Endodermal cell (in vitro differentiated cells): ENCODE results near the gene ARL15. TPM values are rescaled to one million over a fixed set of nuclear protein-coding genes. Genes with fewer than 3 reads are reported as not detected.

Experiments
- DNase-seq: peaks from one replicate; pipeline ENCODE4 v3.0.0-alpha.2; 2017
- H3K27ac ChIP-seq: 2 replicates; pipeline ENCODE4 v1.5.1; 2013; ENCODE audit warnings: mild to moderate bottlenecking, low read depth, low read length, moderate library complexity
- H3K27me3 ChIP-seq: 2 replicates; pipeline ENCODE4 v1.6.1; 2013; ENCODE audit warnings: mild to moderate bottlenecking, low read length, moderate library complexity; ENCODE audit not compliant: insufficient read depth, control insufficient read depth, poor library complexity, severe bottlenecking
- H3K36me3 ChIP-seq: 2 replicates; pipeline ENCODE4 v1.7.0; 2013; ENCODE audit warnings: mild to moderate bottlenecking, low read length, moderate library complexity; ENCODE audit not compliant: control insufficient read depth, insufficient read depth
- H3K4me1 ChIP-seq: one replicate; pipeline ENCODE4 v1.7.0; 2013; ENCODE audit warnings: low read length; ENCODE audit not compliant: control insufficient read depth, insufficient read depth
- H3K4me3 ChIP-seq: 2 replicates; pipeline ENCODE4 v1.5.1; 2013; ENCODE audit warnings: mild to moderate bottlenecking, low read length, moderate library complexity
- H3K9ac ChIP-seq: 2 replicates; pipeline ENCODE4 v1.6.1; 2013; ENCODE audit warnings: mild to moderate bottlenecking, low read length, moderate library complexity; ENCODE audit not compliant: poor library complexity, severe bottlenecking; ENCODE audit errors: extremely low read depth
- H3K9me3 ChIP-seq: 2 replicates; pipeline ENCODE4 v1.6.1; 2013; ENCODE audit warnings: mild to moderate bottlenecking, low read length, moderate library complexity; ENCODE audit not compliant: control insufficient read depth
- H3K27ac Mint-ChIP-seq: 2 replicates; pipeline ENCODE4 v1.8.0; 2020; ENCODE audit warnings: mixed read lengths
- H3K27me3 Mint-ChIP-seq: 2 replicates; pipeline ENCODE4 v1.8.0; 2021; ENCODE audit warnings: mild to moderate bottlenecking, mixed read lengths; ENCODE audit not compliant: insufficient read depth
- H3K36me3 Mint-ChIP-seq: 2 replicates; pipeline ENCODE4 v1.8.0; 2020; ENCODE audit warnings: low read depth, mixed read lengths
- H3K4me1 Mint-ChIP-seq: 2 replicates; pipeline ENCODE4 v1.8.0; 2020; ENCODE audit warnings: mixed read lengths
- H3K4me3 Mint-ChIP-seq: 2 replicates; pipeline ENCODE4 v1.8.0; 2020; ENCODE audit warnings: mild to moderate bottlenecking, moderate library complexity, mixed read lengths
- H3K9me3 Mint-ChIP-seq: 2 replicates; pipeline ENCODE4 v1.8.0; 2020; ENCODE audit warnings: mild to moderate bottlenecking, mixed read lengths
- CTCF ChIP-seq: fragments of 200-600 bp; sonication (generic); conservative IDR thresholded peaks from 2 replicates; pipeline ENCODE4 v1.5.0; 2021; ENCODE audit warnings: antibody characterized with exemption, mild to moderate bottlenecking
- WGBS, 2 experiments: methylation state at CpG; one replicate each; pipeline versions ENCODE4 v1.1.5 to v1.1.7; 2013; ENCODE audit warnings: missing lambda C conversion rate in 2 of 2, mixed read lengths in 1 of 2; ENCODE audit not compliant: insufficient coverage in 1 of 2, insufficient read length in 1 of 2; 5-methylcytosine and 5-hydroxymethylcytosine counted together
- total RNA-seq, 2 donors: library from RNA; stranded (reverse); fragmentation: NEBNext Ultra II Directional in 1 of 2; extraction: Animal tissue kit (Norgen Biotek cat#: 25700) in 1 of 2; gene quantifications; 2 replicates in 1 of 2; 3 replicates in 1 of 2; pipeline ENCODE4 v1.2.1, GENCODE V29; 2021

ARL15 gene
- total RNA-seq, 2 donors from 2014 or later, result 23.3 to 24.0 TPM

- 86 to 88% methylated on average over 1 to 2 of the region's 2 CpGs for WGBS, 2 experiments
- no peaks in the 10 kb centered on the region for H3K36me3 ChIP-seq
- no peaks in the 10 kb centered on the region for H3K9me3 ChIP-seq
- no peak for TF ChIP-seq CTCF
- H3K27ac ChIP-seq, result no peak overlapping the region
- H3K9ac ChIP-seq, result no peak overlapping the region
- Mint-ChIP-seq H3K36me3 (peaks cover 5% of the 10 kb centered on the region), H3K4me1 (peaks cover 2% of the 10 kb centered on the region), H3K27me3 (no peaks in the 10 kb centered on the region), H3K27ac (no peak overlapping the region), H3K9me3 (no peaks in the 10 kb centered on the region), H3K4me3 (no peak overlapping the region)
- DNase-seq, result no peak
- H3K4me3 ChIP-seq, result no peak overlapping the region
- no peaks in the 10 kb centered on the region for H3K27me3 ChIP-seq
- H3K4me1 ChIP-seq, result no peaks in the 10 kb centered on the region
Measured at GRCh38 chr5:54086191-54086590, 224.2 kb downstream of the ARL15 start.

DNA sequence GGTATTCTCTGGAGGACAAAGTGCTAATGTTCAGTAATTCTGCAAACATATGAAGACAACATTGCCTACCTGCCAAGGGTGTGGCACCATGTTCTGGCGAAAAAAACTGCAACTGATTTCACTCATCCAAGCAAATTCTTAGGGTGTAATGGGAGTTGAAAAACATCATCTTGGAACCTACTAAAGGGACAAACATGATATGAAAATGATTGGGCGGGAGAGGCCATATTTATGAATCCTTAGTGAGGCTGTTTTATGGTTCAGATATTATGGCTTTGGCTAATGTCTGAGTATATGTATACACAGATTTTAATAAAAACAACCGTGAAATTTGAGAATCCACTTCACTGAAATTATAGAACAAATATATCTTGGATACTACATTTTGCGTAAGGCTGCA, 225.7 kb downstream of the ARL15 start:
- DNase-seq, result no peak
- H3K4me1 Mint-ChIP-seq, result peaks cover 2% of the 10 kb centered on the region
- no peaks in the 10 kb centered on the region for H3K36me3 ChIP-seq
- no peak overlapping the region for H3K4me3 ChIP-seq
- WGBS, 2 experiments, result 92 to 94% methylated on average over 2 to 4 of the region's 4 CpGs
- H3K4me3 Mint-ChIP-seq, result no peak overlapping the region
- H3K4me1 ChIP-seq, result no peaks in the 10 kb centered on the region
- H3K9ac ChIP-seq, result no peak overlapping the region
- TF ChIP-seq CTCF, result no peak
- no peaks in the 10 kb centered on the region for H3K9me3 ChIP-seq
- peaks cover 6% of the 10 kb centered on the region for H3K36me3 Mint-ChIP-seq
- H3K27me3 Mint-ChIP-seq, result no peaks in the 10 kb centered on the region
- no peaks in the 10 kb centered on the region for H3K27me3 ChIP-seq
- no peak overlapping the region for H3K27ac Mint-ChIP-seq
- H3K9me3 Mint-ChIP-seq, result no peaks in the 10 kb centered on the region
- no peak overlapping the region for H3K27ac ChIP-seq

- no peak for DNase-seq
- Mint-ChIP-seq H3K27ac (no peak overlapping the region), H3K4me3 (no peak overlapping the region), H3K36me3 (peaks cover 6% of the 10 kb centered on the region), H3K27me3 (no peaks in the 10 kb centered on the region), H3K4me1 (peaks cover 2% of the 10 kb centered on the region), H3K9me3 (no peaks in the 10 kb centered on the region)
- WGBS, 2 experiments, result 79 to 100% methylated on average over 2 to 3 of the region's 3 CpGs
- no peaks in the 10 kb centered on the region for H3K4me1 ChIP-seq
- no peaks in the 10 kb centered on the region for H3K36me3 ChIP-seq
- H3K9me3 ChIP-seq, result no peaks in the 10 kb centered on the region
- TF ChIP-seq CTCF, result no peak
- H3K9ac ChIP-seq, result no peak overlapping the region
- H3K27me3 ChIP-seq, result no peaks in the 10 kb centered on the region
- no peak overlapping the region for H3K4me3 ChIP-seq
- no peak overlapping the region for H3K27ac ChIP-seq
Measured at GRCh38 chr5:54083851-54084250, 226.5 kb downstream of the ARL15 start.
